Transverse colon (tissue), 4 donors: ENCODE measurements around the gene LRFN4. TPM values are rescaled to one million over a fixed set of nuclear protein-coding genes. Genes with fewer than 3 reads are reported as not detected.

Experiments used
- DNase-seq: peaks from one replicate; pipeline ENCODE4 v3.0.0-alpha.2; 2019
- H3K27ac ChIP-seq, 4 donors: fragments of 200-600 bp; sonication (generic); 2 replicates each; pipeline ENCODE4 v1.5.1; 2016 to 2018; ENCODE audit warnings: inconsistent platforms in 4 of 4
- H3K27me3 ChIP-seq: fragments of 200-600 bp; sonication (generic); 2 replicates; pipeline ENCODE4 v1.5.1; 2017; ENCODE audit warnings: inconsistent platforms
- H3K36me3 ChIP-seq, 4 donors: fragments of 200-600 bp; sonication (generic); 2 replicates each; pipeline ENCODE4 v1.5.1; 2017 to 2019; ENCODE audit warnings: inconsistent platforms in 4 of 4
- H3K4me1 ChIP-seq, 4 donors: fragments of 200-600 bp; sonication (generic); 2 replicates each; pipeline ENCODE4 v1.5.1; 2017 to 2020; ENCODE audit warnings: inconsistent platforms in 4 of 4
- H3K4me3 ChIP-seq, 4 donors: fragments of 200-600 bp; sonication (generic); 1 replicate in 1 of 4; 2 replicates in 3 of 4; pipeline versions ENCODE4 v1.5.1 to v1.6.1; 2017 to 2019; ENCODE audit warnings: inconsistent platforms in 4 of 4
- H3K9me3 ChIP-seq, 2 donors: fragments of 200-600 bp; sonication (generic); 2 replicates each; pipeline ENCODE4 v1.5.1; 2017 to 2019; ENCODE audit warnings: inconsistent platforms in 2 of 2
- CTCF ChIP-seq, 5 experiments: fragments of 200-600 bp in 3 of 5; fragments of 450-650 bp in 2 of 5; sonication (generic) in 3 of 5; IDR thresholded peaks; 1 replicate in 2 of 5; 2 replicates in 3 of 5; pipeline ENCODE4 v1.5.1; 2016 to 2017; ENCODE audit warnings: antibody characterized with exemption in 5 of 5, inconsistent platforms in 3 of 5, mild to moderate bottlenecking in 2 of 5, moderate library complexity in 1 of 5
- EP300 ChIP-seq: sonication (generic); formaldehyde crosslinking; IDR thresholded peaks from one replicate; pipeline ENCODE4 v1.6.1; 2017; ENCODE audit warnings: antibody characterized with exemption, low read depth
- POLR2A ChIP-seq: fragments of 450-650 bp; IDR thresholded peaks from one replicate; pipeline ENCODE4 v1.6.1; 2016; ENCODE audit warnings: antibody characterized with exemption, mild to moderate bottlenecking, moderate library complexity
- POLR2AphosphoS5 ChIP-seq, 3 donors: sonication (generic); formaldehyde crosslinking; IDR thresholded peaks; one replicate each; pipeline ENCODE4 v1.6.1; 2016; ENCODE audit warnings: antibody characterized with exemption in 3 of 3
- WGBS, 2 donors: methylation state at CpG; one replicate each; pipeline ENCODE4 v1.1.5; 2018; ENCODE audit warnings: low coverage in 1 of 2; 5-methylcytosine and 5-hydroxymethylcytosine counted together
- in situ Hi-C, 4 donors: fragments of 200-750 bp; cut with MboI; loops; one replicate each; pipeline versions ENCODE4 v1.15.0 to v1.15.1; 2017; ENCODE audit warnings: low sequenced_read_pairs in 3 of 4, low pct_ligation_motif_present in 1 of 4, low pct_unique_long_range_greater_than_20kb in 1 of 4
- intact Hi-C: fragments of 100-400 bp; cut with DNase I; formaldehyde crosslinking; loops from one replicate; pipeline ENCODE4 v1.15.1; 2023; ENCODE audit warnings: low total_unique reads
- total RNA-seq, 4 donors: library from RNA; depleted of rRNA; stranded (reverse); fragments of >200 nt; gene quantifications; one replicate each; pipeline ENCODE4 v1.1.0, GENCODE V29; 2016

Gene LRFN4
- total RNA-seq, 4 donors from 2014 or later, result 14.3 to 52.3 (median 22.6) TPM

DNA sequence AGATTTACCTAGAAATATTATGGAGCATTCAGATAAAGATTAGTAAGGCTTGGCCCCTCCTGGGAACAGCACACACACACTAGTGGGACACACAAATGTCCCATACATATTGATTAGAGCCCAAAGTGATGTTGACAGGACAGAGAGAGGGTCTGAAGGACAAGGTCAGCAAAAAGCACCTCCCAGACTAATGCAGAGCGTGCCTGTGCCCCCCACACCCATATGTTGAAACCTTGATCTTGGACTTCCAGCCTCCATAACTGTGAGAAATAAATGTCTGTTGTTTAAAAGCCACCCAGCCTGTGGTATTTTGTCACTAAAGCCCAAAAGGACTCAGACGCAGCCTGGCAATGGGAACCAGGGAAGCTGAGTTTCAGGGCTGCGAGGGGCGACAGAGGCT is 27.6 kb downstream of the LRFN4 start:
- no peak for DNase-seq
- WGBS, 2 donors, result 80 to 98% methylated on average over 1 to 4 of the region's 4 CpGs
- in situ Hi-C loops (no loop called here), intact Hi-C loops (no loop called here)
- Histone ChIP-seq H3K9me3 (no peaks in the 10 kb centered on the region), H3K27me3 (no peaks in the 10 kb centered on the region), H3K4me1 (peaks cover 0 to 13% (median 4%) of the 10 kb centered on the region in 4 donors), H3K27ac (no peak overlapping the region), H3K4me3 (no peak overlapping the region), H3K36me3 (no peaks in the 10 kb centered on the region)
- TF ChIP-seq POLR2AphosphoS5 (IDR thresholded peaks at IDR 0.05) (no peak), CTCF (IDR thresholded peaks at IDR 0.05) (no peak), EP300 (no peak), POLR2A (no peak)

DNA sequence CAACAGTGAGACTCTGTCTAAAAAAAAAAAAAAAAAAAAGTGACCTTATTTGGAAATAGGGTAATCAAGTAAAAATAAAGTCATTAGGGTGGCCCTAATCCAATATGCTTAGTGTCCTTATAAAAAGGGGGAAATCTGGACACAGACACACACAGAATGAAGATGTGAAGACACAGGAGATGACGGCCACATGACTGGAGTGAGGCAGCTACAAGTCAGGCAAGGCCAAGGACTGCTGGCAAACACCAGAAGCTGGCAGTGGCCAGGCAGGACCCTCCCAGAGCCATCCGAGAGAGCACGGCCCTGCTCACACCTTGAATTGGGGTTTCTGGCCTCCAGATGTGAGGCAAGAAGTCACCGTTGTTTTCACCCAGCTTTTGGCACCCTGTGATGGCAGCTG is 28.6 kb downstream of the LRFN4 start:
- TF ChIP-seq POLR2AphosphoS5 (IDR thresholded peaks at IDR 0.05) (no peak), POLR2A (no peak), CTCF (IDR thresholded peaks at IDR 0.05) (no peak), EP300 (no peak)
- DNase-seq, result no peak
- intact Hi-C loops, result loop anchor here (5.0 kb wide), 1 partner anchor 183 kb away; no protein-coding TSS in a partner anchor
- in situ Hi-C loops, result no loop called here
- Histone ChIP-seq H3K27me3 (no peaks in the 10 kb centered on the region), H3K9me3 (no peaks in the 10 kb centered on the region), H3K36me3 (no peaks in the 10 kb centered on the region), H3K27ac (no peak overlapping the region), H3K4me3 (no peak overlapping the region), H3K4me1 (peaks cover 0 to 13% (median 4%) of the 10 kb centered on the region in 4 donors)
- WGBS, 2 donors, result 86 to 92% methylated on average over 2 to 4 of the region's 4 CpGs

GRCh38 chr11:66885950-66886440 is 29.1 kb downstream of the LRFN4 start:
- in situ Hi-C loops (no loop called here), intact Hi-C loops (loop anchor here (5.0 kb wide), 1 partner anchor 184 kb away; no protein-coding TSS in a partner anchor)
- Histone ChIP-seq H3K36me3 (no peaks in the 10 kb centered on the region), H3K27me3 (no peaks in the 10 kb centered on the region), H3K4me1 (peaks cover 0 to 13% (median 4%) of the 10 kb centered on the region in 4 donors), H3K4me3 (no peak overlapping the region), H3K9me3 (no peaks in the 10 kb centered on the region), H3K27ac (no peak overlapping the region)
- TF ChIP-seq POLR2A (no peak), POLR2AphosphoS5 (IDR thresholded peaks at IDR 0.05) (no peak), EP300 (no peak), CTCF (IDR thresholded peaks at IDR 0.05) (no peak)
- 66 to 80% methylated on average over 5 to 11 of the region's 11 CpGs for WGBS, 2 donors
- no peak for DNase-seq

GRCh38 chr11:66886671-66887221 is 29.9 kb downstream of the LRFN4 start:
- H3K4me1 ChIP-seq, result peaks cover 0 to 13% (median 4%) of the 10 kb centered on the region in 4 donors
- H3K9me3 ChIP-seq, result no peaks in the 10 kb centered on the region
- no peak overlapping the region for H3K27ac ChIP-seq
- no peaks in the 10 kb centered on the region for H3K36me3 ChIP-seq
- H3K27me3 ChIP-seq, result no peaks in the 10 kb centered on the region
- TF ChIP-seq POLR2A (no peak), EP300 (no peak), POLR2AphosphoS5 (IDR thresholded peaks at IDR 0.05) (no peak), CTCF (IDR thresholded peaks at IDR 0.05) (no peak)
- no peak overlapping the region for H3K4me3 ChIP-seq
- intact Hi-C loops, result loop anchor here (5.0 kb wide), 1 partner anchor 184 kb away; no protein-coding TSS in a partner anchor
- DNase-seq, result no peak
- in situ Hi-C loops, result no loop called here
- WGBS, 2 donors, result 81 to 97% methylated on average over 6 to 13 of the region's 15 CpGs
